MCF 10A (cell line): ENCODE measurements around the gene MDM2. TPM values are rescaled to one million over a fixed set of nuclear protein-coding genes. Genes with fewer than 3 reads are reported as not detected.

Source experiments
- BruUV-seq: library from RNA; stranded (reverse); fragments of 400-500 nt; replicated peaks from 2 replicates; lab custom pipeline; 2021; lab: Mats Ljungman, UMichigan
- CTCF ChIA-PET: fragments of 300-600 bp; sonication (Branson Sonifier 250); formaldehyde crosslinking; extraction: SDS; loops from one replicate; lab custom pipeline; 2021; ENCODE audit warnings: antibody characterized with exemption, inconsistent platforms; lab: Yijun Ruan, JAX
- POLR2A ChIA-PET: fragments of 300-600, 350-650 bp; sonication (Branson Sonifier 250); formaldehyde crosslinking; extraction: SDS; loops from one replicate; lab custom pipeline; 2020; ENCODE audit warnings: antibody characterized with exemption, inconsistent platforms; lab: Yijun Ruan, JAX
- DNase-seq: peaks from one replicate; pipeline ENCODE4 v3.0.0-alpha.2; 2018; ENCODE audit not compliant: unreplicated experiment
- H3K27ac Mint-ChIP-seq: one replicate; pipeline ENCODE4 v1.8.0; 2022; ENCODE audit warnings: mild to moderate bottlenecking, low read depth, mixed read lengths; ENCODE audit not compliant: unreplicated experiment
- H3K27me3 Mint-ChIP-seq: one replicate; pipeline ENCODE4 v1.8.0; 2022; ENCODE audit warnings: mixed read lengths; ENCODE audit not compliant: insufficient read depth, unreplicated experiment
- H3K36me3 Mint-ChIP-seq: one replicate; pipeline ENCODE4 v1.8.0; 2022; ENCODE audit warnings: mild to moderate bottlenecking, moderate library complexity, mixed read lengths; ENCODE audit not compliant: insufficient read depth, unreplicated experiment
- H3K4me1 Mint-ChIP-seq: one replicate; pipeline ENCODE4 v1.8.0; 2022; ENCODE audit warnings: mixed read lengths; ENCODE audit not compliant: insufficient read depth, unreplicated experiment
- H3K4me3 Mint-ChIP-seq: one replicate; pipeline ENCODE4 v1.8.0; 2022; ENCODE audit warnings: mild to moderate bottlenecking, moderate library complexity, mixed read lengths; ENCODE audit not compliant: unreplicated experiment
- H3K9me3 Mint-ChIP-seq: one replicate; pipeline ENCODE4 v1.8.0; 2022; ENCODE audit warnings: mixed read lengths; ENCODE audit not compliant: unreplicated experiment
- CTCF ChIP-seq: fragments of 200-600 bp; IDR thresholded peaks from one replicate; pipeline ENCODE4 v1.8.0; 2022; ENCODE audit warnings: antibody characterized with exemption, mild to moderate bottlenecking; ENCODE audit not compliant: unreplicated experiment
- intact Hi-C: fragments of 100-400 bp; cut with micrococcal nuclease; formaldehyde crosslinking; loops from 2 replicates; pipeline ENCODE4 v1.14.1; 2022
- total RNA-seq: library from RNA; stranded (reverse); gene quantifications from 2 replicates; pipeline ENCODE4 v1.2.3, GENCODE V29; 2022

The MDM2 gene
- total RNA-seq, 1 experiment from 2014 or later, result 383 TPM

- intact Hi-C loops, result no loop called here
- Mint-ChIP-seq H3K4me3 (no peak overlapping the region), H3K27me3 (no peaks in the 10 kb centered on the region), H3K9me3 (no peaks in the 10 kb centered on the region), H3K4me1 (peaks cover 6% of the 10 kb centered on the region), H3K36me3 (peaks cover 45% of the 10 kb centered on the region), H3K27ac (no peak overlapping the region)
- DNase-seq, result no peak
- BruUV-seq, result no TSS peak
- no peak for TF ChIP-seq CTCF
- ChIA-PET POLR2A (no interaction called here), CTCF (no interaction called here)
These were observed 46.5 kb upstream of the MDM2 start for GRCh38 chr12:68761442-68761812.

GRCh38 chr12:68761901-68762630 lies 45.9 kb upstream of the MDM2 start:
- intact Hi-C loops, result no loop called here
- no peak overlapping the region for H3K4me3 Mint-ChIP-seq
- H3K27me3 Mint-ChIP-seq, result no peaks in the 10 kb centered on the region
- CTCF ChIA-PET, result interaction anchor here (1.0 kb wide), 1 partner anchor 10 kb away, joined by 5 read pairs; no protein-coding TSS in a partner anchor
- DNase-seq, result no peak
- no TSS peak for BruUV-seq
- H3K36me3 Mint-ChIP-seq, result peaks cover 49% of the 10 kb centered on the region
- no peak for TF ChIP-seq CTCF
- no peaks in the 10 kb centered on the region for H3K9me3 Mint-ChIP-seq
- H3K4me1 Mint-ChIP-seq, result peaks cover 6% of the 10 kb centered on the region
- POLR2A ChIA-PET, result interaction anchor here (0.6 to 1.0 kb wide), 3 partner anchors 15 to 45 kb away, joined by 3 to 7 read pairs (median 3); partner anchors contain the start of gene MDM2
- no peak overlapping the region for H3K27ac Mint-ChIP-seq

GRCh38 chr12:68762691-68763090 lies 45.3 kb upstream of the MDM2 start:
- ChIA-PET POLR2A (interaction anchor here (0.6 to 1.0 kb wide), 3 partner anchors 16 to 45 kb away, joined by 3 to 7 read pairs (median 3); partner anchors contain the start of gene MDM2), CTCF (interaction anchor here (1.0 kb wide), 1 partner anchor 10 kb away, joined by 5 read pairs; no protein-coding TSS in a partner anchor)
- no peaks in the 10 kb centered on the region for H3K27me3 Mint-ChIP-seq
- no peak overlapping the region for H3K4me3 Mint-ChIP-seq
- H3K9me3 Mint-ChIP-seq, result no peaks in the 10 kb centered on the region
- no peak for DNase-seq
- TF ChIP-seq CTCF, result no peak
- no peak overlapping the region for H3K27ac Mint-ChIP-seq
- no TSS peak for BruUV-seq
- intact Hi-C loops, result no loop called here
- H3K4me1 Mint-ChIP-seq, result peaks cover 6% of the 10 kb centered on the region
- H3K36me3 Mint-ChIP-seq, result peaks cover 51% of the 10 kb centered on the region

- H3K36me3 Mint-ChIP-seq, result peaks cover 40% of the 10 kb centered on the region
- DNase-seq, result no peak
- no peaks in the 10 kb centered on the region for H3K9me3 Mint-ChIP-seq
- POLR2A ChIA-PET, result interaction anchor here (0.7 kb wide), 1 partner anchor 325 kb away, joined by 3 read pairs; no protein-coding TSS in a partner anchor
- H3K4me3 Mint-ChIP-seq, result no peak overlapping the region
- no TSS peak for BruUV-seq
- CTCF ChIA-PET, result no interaction called here
- peaks cover 6% of the 10 kb centered on the region for H3K4me1 Mint-ChIP-seq
- H3K27ac Mint-ChIP-seq, result no peak overlapping the region
- no peaks in the 10 kb centered on the region for H3K27me3 Mint-ChIP-seq
- intact Hi-C loops, result no loop called here
- no peak for TF ChIP-seq CTCF
These were observed 42.3 kb upstream of the MDM2 start for GRCh38 chr12:68765696-68766095.
